NCI-H345 treated with DMSO at 0.1 percent for 48 hours (cell line): ENCODE measurements around the gene TMC4.
"Not testable (repeated sequence)": the region's sequence is repeated elsewhere in the genome, so short reads cannot be mapped to it uniquely, and the experiment has no call there.

Source experiments
- DNase-seq: peaks from one replicate; lab custom pipeline; 2025; ENCODE audit not compliant: unreplicated experiment; lab: John Stamatoyannopoulos, UW

Gene TMC4, protein sequence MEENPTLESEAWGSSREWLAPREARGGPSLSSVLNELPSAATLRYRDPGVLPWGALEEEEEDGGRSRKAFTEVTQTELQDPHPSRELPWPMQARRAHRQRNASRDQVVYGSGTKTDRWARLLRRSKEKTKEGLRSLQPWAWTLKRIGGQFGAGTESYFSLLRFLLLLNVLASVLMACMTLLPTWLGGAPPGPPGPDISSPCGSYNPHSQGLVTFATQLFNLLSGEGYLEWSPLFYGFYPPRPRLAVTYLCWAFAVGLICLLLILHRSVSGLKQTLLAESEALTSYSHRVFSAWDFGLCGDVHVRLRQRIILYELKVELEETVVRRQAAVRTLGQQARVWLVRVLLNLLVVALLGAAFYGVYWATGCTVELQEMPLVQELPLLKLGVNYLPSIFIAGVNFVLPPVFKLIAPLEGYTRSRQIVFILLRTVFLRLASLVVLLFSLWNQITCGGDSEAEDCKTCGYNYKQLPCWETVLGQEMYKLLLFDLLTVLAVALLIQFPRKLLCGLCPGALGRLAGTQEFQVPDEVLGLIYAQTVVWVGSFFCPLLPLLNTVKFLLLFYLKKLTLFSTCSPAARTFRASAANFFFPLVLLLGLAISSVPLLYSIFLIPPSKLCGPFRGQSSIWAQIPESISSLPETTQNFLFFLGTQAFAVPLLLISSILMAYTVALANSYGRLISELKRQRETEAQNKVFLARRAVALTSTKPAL

DNA sequence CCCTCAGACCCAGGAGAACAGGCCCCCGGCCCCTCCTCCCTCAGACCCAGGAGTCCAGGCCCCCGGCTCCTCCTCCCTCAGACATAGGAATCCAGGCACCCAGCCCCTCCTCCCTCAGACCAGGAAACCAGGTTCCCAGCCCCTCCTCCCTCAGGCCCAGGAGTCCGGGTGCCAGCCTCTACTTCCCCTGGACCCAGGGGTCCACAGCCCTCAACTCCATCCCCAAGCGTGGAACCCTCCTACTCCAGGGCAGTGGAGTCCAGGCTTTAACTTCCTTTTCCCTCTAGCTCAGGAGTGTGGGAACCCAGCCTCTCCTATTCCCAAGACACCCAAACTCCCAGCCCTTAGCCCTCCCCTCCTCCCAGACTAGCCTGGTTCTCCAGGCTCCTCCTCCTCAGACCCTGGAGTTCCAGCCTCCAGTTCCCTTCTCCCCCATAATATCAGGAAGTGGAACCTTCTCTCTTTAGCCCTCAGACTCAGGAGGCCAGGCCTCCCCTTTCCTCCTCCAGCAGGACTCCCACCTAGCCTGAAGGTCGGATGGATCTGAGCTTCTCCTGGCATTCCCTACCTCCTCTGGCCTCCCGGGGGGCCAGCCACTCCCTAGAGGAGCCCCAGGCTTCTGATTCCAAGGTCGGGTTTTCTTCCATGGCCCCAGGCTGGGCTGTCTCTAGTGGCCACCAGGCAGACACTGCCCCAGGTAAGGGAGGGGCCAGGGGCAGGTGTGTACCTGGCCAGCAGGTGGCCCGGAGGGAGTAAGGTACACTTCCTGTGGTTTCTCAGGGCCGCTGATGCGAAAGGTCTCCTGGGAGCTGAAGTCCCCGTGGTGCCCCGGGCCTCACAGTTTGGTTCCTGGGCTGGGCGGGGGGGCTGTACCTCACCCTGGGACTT lies at the start of gene TMC4:
Gene TMC4, minus strand, starts transcription at position 690 of the 888 bp plus-strand sequence. Its CDS starts 43 bp downstream, at position 647.
- DNase-seq: peak; percentile 60

DNA sequence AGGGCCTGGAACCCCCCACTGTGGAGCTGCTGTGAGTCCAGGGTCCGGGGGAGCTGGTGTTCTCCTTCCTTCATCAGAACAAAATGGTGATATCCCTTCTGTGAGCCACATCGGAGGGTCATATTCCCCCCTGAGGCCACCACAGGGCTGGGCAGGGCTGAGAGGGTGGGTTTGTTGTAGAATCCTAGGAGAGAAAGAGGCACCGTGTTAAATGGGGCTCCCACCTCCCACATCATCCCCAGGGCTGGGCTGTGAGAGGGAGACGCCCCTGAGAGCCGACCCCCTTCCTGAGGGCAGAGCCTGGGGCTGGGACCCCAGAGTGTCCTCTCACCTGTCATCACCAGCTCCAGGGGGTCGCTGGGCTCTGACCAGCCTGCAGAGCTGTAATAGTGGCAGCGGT lies 49.0 kb upstream of the TMC4 start:
- DNase-seq: not testable (repeated sequence)

DNA sequence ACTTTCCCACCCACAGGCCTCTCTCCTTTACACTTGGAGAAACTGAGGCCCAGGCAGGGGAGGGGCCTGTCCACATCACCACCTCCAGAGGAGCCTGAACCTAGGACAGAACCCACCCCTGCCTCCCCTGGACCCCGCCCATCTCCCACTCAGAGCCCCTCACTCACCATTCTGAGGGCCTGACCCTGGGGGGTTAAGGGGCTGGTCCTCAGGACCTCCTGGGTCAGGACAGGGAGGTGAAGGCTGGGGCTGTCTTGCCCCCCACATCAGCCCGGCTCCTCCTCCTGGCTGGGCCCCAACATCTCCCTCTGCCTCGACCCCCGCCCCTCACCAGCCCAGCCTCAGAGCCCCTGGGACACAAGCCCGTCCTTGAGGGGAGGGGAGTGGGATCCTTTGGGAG lies 46.7 kb upstream of the TMC4 start:
- DNase-seq: not testable (repeated sequence)

DNA sequence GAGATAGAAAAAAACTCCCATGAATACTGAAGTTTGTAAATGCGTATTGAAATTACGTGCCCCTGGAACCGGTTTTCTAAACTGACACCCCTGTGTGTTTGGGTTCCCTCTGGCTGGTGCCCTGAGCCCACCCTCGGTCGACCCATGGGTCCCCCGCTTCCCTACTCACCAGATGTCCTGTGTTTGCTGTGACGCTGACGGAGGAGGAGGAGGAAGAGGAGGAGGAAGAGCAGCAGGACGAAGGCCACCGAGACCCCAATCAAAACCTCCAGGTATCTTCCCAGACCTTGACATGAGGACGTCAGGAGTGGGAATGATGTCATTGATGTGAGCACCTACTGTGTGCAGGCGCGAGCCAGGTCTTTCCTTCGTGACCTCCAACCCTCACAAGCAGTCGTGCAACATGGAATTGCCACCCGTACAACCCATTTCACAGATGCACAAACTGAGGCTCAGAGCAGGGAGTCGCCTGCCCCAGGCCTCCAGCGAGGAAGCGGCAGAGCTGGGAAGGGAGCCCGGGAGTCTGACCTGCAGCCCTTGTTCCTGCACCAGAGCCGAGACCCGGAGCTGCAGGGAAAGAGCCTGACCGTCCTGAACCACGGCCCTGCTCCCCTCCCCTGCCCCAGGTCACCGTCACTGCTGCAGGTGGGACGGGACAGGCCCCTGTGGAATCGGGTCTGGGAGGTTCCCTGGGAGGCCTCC lies 46.2 kb upstream of the TMC4 start:
- DNase-seq: no peak

DNA sequence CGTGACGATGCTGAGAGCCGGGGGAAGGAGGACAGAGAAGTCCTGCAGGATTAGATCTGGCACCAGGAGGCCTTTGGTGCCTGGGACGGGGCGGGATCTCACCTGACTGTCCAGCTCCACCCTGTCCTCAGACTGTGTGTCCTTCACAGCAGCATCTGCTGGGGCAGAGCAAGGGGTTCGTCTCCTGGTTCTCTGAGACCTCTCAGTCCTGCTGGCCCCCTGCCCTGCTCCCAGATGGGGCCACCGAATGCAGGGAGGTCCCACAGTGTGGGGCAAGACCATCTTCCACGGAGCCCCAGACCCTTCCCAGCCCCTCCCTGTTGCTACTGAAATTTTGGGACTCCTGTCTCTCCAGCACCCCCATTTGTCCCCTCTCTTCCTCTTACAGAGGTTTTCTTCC lies 45.3 kb upstream of the TMC4 start:
- no peak for DNase-seq

DNA sequence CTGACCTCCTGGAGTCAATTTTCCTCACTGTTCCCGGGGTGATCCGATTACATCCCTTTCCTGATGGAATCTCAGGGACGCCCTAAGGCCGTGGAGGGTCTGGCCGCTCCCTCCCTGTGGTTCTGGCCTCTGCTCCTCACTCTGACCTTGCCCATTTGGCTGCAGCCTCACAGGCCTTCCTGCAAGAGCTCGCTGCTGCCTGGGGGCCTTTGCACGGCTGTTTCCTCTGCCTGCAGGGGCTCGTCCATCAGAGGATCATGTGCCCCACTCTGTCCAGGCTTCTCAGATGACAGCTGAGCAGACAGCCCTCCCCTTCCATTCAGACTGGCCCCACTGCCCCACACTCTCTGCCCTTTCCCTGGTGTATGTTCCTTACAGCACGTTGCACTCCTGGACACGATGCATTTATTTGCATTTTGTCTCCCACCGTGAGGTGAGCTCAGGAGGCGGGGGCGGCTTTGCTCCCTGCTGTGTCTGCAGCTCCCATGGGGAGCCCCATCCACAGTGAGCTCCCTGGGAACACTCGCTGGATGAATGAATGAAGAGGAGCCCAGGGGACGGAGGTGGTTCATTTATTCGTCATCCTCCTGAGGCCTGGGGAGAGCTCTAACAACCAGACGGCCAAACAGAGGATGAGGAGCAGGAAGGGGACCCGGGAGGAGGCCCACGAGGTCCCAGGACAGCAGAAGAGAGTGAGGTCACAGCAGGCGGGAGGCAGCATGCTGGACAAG lies 44.7 kb upstream of the TMC4 start:
- not testable (repeated sequence) for DNase-seq

DNA sequence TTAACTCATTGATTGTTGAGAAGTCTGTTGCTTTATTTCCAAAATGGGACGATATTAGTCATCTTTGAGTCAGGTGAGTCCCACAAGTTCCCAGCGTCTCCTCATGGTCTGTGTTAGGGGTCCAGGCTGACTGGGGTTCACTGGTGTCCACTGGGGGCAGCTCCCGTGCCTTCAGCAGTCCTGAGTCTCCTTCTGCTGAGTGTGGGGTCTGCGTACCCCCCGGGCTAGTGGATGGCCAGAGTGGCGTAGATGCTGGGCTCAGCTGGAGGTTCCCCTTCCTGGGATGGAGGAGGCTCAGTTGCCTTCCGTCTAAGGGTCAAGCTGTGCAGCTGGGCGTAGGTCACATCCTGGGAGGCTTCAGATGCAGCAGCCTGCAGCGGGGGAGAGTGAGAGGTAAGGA lies 43.9 kb upstream of the TMC4 start:
- no peak for DNase-seq

DNA sequence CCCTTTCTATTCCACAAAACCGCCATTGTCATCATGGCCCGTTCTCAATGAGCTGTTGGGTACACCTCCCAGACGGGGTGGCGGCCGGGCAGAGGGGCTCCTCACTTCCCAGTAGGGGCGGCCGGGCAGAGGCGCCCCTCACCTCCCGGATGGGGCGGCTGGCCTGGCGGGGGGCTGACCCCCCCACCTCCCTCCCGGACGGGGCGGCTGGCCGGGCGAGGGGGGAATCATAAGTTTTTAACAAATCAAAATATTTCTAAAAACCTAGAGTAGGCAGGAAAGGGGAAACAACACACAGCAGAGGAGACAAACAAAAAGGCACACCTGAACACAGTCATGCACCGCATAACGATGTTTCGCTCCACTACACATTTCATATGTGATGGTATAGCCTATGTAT lies 41.8 kb upstream of the TMC4 start:
- not testable (repeated sequence) for DNase-seq

DNA sequence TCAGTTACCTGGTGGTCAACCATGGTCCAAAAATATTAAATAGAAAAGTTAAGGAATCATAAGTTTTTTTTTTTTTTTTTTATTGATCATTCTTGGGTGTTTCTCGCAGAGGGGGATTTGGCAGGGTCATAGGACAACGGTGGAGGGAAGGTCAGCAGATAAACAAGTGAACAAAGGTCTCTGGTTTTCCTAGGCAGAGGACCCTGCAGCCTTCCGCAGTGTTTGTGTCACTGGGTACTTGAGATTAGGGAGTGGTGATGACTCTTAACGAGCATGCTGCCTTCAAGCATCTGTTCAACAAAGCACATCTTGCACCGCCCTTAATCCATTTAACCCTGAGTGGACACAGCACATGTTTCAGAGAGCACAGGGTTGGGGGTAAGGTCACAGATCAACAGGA lies 41.3 kb upstream of the TMC4 start:
- DNase-seq: not testable (repeated sequence)

DNA sequence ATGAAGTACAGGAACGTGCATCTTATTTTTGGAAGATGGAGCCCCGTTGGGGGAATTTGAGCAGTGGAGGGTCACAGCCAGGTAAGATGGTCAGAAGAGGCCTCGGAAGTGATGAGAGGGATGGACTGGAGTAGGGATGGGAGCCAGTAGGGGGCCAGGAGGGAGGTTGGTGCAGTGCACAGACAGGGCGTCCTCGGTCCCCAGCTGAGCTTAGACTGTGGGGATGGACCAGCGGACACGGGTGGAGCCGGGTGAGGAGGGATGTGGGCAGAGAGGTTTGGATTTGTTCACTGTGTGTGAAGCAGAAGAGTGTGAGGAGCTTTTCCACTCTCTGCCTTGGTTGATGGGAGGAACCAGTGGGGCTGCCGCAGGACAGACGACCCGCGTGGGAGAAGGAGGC lies 38.3 kb upstream of the TMC4 start:
- no peak for DNase-seq

DNA sequence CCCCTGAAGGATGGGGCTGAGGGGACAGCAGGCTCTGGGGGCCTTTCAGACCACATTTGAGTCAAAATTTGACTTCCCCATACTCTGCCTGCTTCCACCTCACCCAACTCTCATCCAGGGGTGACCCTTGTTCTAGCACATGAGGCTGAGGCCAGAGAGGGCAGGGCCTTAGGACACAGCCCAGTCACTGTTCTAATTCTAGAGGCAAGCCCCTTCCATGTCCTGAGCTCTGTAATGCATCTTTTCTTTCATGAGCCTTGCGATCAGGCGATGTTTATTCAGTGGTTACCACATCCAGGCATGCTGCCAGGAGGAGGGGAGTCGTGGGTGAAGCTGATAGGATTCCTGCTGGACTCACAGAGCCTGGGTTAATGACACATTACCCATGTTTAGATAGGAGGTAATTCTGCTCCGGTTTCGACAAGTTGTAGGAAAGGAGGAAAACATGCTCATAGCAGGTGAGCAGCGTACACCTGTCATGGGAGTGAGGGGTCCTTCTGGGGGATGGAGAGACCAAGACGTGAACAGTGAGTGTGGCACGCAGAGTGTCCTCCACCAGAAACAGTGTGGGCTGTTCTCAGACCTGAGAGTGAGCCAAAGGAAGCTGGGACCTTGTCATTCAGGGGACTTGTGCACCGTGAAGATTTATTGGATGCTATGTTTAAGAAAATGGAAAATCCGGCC lies 37.0 kb upstream of the TMC4 start:
- DNase-seq: peak; percentile 26

DNA sequence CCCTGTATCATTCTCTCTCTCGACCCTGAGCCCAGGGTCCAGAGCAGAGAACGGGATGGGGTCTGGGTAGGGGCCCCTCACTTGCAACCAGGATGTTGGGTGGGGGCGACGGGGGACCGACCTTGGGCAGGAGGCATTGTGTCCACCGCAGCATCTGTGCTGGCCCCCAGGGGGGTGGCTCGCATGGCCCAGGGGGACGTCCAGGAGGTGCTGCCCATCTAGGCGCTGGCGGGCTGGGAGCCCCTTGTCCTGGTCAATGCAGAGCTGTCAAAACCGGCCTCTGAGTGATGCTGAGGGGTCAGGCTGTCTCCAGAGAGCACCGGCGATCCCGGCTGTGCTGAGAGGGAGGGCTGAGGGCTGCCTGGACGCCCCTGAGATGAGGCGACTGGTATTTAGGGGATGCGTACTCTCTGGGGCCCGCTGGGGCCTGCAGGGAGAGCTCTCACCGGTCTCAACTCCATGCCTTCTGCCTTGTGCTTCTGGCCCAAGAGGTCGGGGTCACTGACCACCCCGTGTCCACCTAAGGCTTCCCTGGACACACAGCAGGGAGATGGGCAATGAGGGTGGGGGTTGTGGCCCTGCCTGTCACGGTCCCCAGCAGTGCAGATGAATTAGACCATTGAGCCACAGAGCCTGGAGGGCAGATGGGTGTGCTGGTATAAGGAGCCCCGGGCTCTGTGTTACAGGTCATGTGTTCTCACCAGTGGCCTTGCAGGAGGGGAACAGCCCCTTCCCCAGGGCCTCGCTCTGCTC lies 36.3 kb upstream of the TMC4 start:
- no peak for DNase-seq

DNA sequence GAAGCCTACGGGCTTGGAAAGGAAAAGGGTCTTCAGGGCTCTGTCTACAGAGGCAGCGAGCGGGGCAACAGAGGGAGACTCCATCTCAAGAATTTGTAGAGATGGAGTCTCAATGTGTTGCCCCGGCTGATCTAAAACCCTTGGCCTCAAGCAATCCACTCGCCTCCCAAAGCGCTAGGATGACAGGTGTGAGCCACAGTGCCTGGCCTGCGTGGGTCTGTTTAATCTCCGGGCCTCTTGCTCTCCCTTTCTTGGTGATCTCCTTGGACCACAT lies 35.8 kb upstream of the TMC4 start:
- no peak for DNase-seq

DNA sequence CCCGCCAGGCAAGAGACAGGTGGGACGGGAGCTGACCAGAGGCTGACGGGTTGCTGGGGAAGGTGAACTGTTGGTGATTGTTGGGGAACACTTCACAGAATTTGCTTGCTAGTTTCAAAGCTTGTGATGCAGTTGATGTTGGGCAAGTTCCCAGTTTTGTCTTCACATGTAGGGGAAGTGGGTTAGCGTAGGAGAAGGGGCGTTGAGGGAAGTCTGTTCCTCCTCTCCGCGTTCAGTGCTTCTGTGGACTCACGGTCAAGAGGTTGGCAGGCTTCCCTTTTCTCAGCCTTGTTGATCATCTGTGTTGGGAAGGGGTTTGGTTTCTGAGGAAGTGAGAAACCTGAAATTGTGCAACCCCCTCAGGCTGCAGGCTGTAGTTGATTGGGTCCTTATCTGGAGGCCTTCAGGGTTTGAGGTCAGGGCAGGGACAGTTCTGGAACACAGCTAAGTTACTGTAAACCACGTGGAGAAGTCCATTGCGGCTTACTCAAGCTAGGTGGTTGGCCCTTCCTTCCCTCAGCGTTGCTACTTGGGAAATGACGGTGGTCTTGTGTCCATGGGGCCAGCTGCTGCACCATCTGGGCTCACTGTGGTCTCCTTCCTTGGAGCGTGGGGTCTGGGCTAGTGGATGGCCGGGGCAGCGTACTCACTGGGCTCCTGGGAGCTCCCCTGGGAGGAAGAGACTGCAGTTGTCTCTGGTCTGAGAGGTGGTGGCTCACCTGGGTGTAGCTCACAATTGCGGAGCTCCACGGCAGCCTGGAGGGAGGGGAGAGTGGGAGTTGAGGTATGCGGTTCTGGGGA lies 35.2 kb upstream of the TMC4 start:
- no peak for DNase-seq

DNA sequence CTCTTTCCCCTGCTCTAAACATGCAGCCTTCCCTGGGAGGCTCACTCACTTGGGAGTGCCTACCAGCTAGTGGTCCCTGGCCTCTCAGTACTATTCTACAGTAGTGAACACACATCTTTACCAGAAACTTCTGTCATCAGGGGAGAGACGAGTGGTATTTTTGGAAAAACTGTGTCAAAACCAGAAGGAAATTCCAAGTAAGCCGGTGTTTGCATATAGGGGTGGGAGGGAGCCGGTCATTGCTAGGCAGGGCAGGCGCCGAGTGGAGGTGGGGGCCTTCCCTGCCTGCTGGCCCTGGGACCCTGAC lies 34.7 kb upstream of the TMC4 start:
- DNase-seq: no peak

DNA sequence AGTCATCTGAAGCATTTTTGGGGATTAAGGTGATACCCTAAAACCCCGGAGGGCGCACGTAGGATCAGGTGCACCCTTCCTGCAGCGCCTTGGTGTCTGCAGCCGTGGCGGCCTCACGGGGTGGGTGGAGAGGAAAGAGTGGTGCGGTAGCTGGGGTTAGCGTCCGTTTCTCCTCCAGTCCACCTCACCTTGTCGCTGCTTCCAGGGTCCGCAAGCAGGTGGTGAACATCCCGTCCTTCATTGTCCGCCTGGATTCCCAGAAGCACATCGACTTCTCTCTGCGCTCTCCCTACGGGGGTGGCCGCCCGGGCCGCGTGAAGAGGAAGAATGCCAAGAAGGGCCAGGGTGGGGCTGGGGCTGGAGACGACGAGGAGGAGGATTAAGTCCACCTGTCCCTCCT lies 34.2 kb upstream of the TMC4 start:
- not testable (repeated sequence) for DNase-seq

DNA sequence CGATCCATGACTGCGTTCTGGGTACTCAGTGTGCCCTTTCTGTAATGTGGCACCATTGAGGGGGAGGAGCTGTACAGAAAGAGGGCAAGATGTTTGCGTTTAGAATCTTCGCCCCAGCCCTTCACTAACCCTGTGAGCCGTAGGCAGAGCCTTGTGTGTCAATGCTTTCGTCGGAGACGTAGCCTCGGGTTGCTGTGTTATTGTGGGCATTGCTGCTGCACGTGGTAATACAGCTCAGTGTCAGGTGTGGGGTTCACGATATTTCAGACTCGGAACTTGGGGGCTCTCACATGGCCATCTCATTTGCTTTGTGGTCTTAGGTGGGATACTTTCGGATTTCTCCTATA lies 33.8 kb upstream of the TMC4 start:
- DNase-seq: no peak

DNA sequence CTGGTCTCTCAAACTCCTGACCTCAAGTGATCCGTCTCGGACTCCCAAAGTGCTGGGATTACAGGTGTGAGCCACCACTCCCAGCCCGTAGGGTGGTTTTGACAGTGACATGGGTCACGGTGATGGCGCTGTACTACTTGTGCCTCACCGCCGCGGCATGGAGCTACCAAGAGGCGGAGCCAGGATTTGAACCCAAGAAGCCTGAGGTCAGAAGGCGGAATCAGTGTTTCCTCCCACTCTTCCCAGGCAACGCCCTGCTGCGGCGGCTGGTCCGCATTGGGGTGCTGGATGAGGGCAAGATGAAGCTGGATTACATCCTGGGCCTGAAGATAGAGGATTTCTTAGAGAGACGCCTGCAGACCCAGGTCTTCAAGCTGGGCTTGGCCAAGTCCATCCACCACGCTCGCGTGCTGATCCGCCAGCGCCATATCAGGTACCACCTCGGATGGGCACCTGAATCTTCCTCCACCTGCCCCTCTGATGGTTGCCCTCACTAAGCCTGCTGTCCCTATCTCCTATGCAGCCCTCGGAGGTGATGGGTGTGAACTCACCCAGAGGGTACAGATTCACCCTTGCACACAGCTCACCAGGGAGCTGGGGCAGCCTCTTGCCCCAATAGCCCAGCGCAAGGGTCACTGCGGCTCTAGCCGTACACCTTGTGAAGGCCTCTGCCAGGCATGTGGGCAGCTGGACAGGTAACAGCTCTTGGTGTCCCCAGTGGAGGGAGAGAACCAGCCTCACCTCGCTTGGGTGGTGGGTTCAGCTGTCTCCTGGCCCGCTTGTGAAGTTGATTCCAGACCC lies 33.3 kb upstream of the TMC4 start:
- no peak for DNase-seq
